Measurements from ENCODE around the gene PRPF40A. TPM values are rescaled to one million over a fixed set of nuclear protein-coding genes. Genes with fewer than 3 reads are reported as not detected.
A peak's percentile ranks its signal among the peaks of the same experiment; 100 is the strongest.
"Not testable (repeated sequence)": the region's sequence is repeated elsewhere in the genome, so short reads cannot be mapped to it uniquely, and the experiment has no call there.

PRPF40A gene
- total RNA-seq, 1 experiment from 2014 or later = 145 TPM

- no peak overlapping the region for H3K4me3 ChIP-seq
- peaks cover 5% of the 10 kb centered on the region for H3K36me3 ChIP-seq
- H3K27me3 ChIP-seq = no peaks in the 10 kb centered on the region
- DNase-seq = no peak
- H3K9me3 ChIP-seq = no peaks in the 10 kb centered on the region
These were observed 6.7 kb upstream of the PRPF40A start for GRCh38 chr2:152723918-152724317.

GRCh38 chr2:152722639-152723038 lies 5.4 kb upstream of the PRPF40A start:
- not testable (repeated sequence) for H3K27me3 ChIP-seq, DNase-seq, H3K9me3 ChIP-seq, H3K4me3 ChIP-seq, H3K36me3 ChIP-seq

- Histone ChIP-seq H3K4me3 (no peak overlapping the region), H3K27me3 (no peaks in the 10 kb centered on the region), H3K36me3 (peaks cover 5% of the 10 kb centered on the region), H3K9me3 (no peaks in the 10 kb centered on the region)
- no peak for DNase-seq
These were observed 3.5 kb upstream of the PRPF40A start for GRCh38 chr2:152720794-152721193.

- H3K4me3 ChIP-seq = peak overlapping the region; percentile 93
- H3K9me3 ChIP-seq = no peaks in the 10 kb centered on the region
- H3K36me3 ChIP-seq = peaks cover 22% of the 10 kb centered on the region
- H3K27me3 ChIP-seq = no peaks in the 10 kb centered on the region
- peak; percentile 71 for DNase-seq
These were observed 1.8 kb upstream of the PRPF40A start for GRCh38 chr2:152718909-152719645.

- Histone ChIP-seq H3K36me3 (peaks cover 25% of the 10 kb centered on the region), H3K4me3 (peak within 1 kb of the TSS; percentile 93), H3K27me3 (no peaks in the 10 kb centered on the region), H3K9me3 (no peaks in the 10 kb centered on the region)
- DNase-seq = peak; percentile 95
These were observed 1.0 kb upstream of the PRPF40A start, which contains the start of gene ARL6IP6 for GRCh38 chr2:152718076-152718908. Gene ARL6IP6 (plus strand): TSS chr2:152718620. CDS start chr2:152718625, 5 bp downstream.

GRCh38 chr2:152716805-152717227 lies 445 bp downstream of the PRPF40A start:
- Histone ChIP-seq H3K36me3 (peaks cover 35% of the 10 kb centered on the region), H3K9me3 (no peaks in the 10 kb centered on the region), H3K4me3 (peak overlapping the region; percentile 93), H3K27me3 (no peaks in the 10 kb centered on the region)
- DNase-seq = peak; percentile 43

- no peaks in the 10 kb centered on the region for H3K27me3 ChIP-seq
- peak; percentile 44 for DNase-seq
- H3K9me3 ChIP-seq = no peaks in the 10 kb centered on the region
- H3K36me3 ChIP-seq = peaks cover 44% of the 10 kb centered on the region
- H3K4me3 ChIP-seq = peak overlapping the region; percentile 93
These were observed 1.3 kb downstream of the PRPF40A start for GRCh38 chr2:152715854-152716428.

GRCh38 chr2:152715112-152715511 lies 2.1 kb downstream of the PRPF40A start:
- H3K36me3 ChIP-seq = peaks cover 52% of the 10 kb centered on the region
- peak overlapping the region; percentile 93 for H3K4me3 ChIP-seq
- H3K9me3 ChIP-seq = 0 out of 2 replicates have a peak, but pooled peaks cover 3% of the 10 kb centered on the region
- no peak for DNase-seq
- no peaks in the 10 kb centered on the region for H3K27me3 ChIP-seq

- Histone ChIP-seq H3K27me3 (no peaks in the 10 kb centered on the region), H3K9me3 (peaks cover 5% of the 10 kb centered on the region; the same call in 1 of the 2 replicates), H3K36me3 (peaks cover 88% of the 10 kb centered on the region), H3K4me3 (no peak overlapping the region)
- no peak for DNase-seq
These were observed 6.5 kb downstream of the PRPF40A start for GRCh38 chr2:152710713-152711112.

- Histone ChIP-seq H3K9me3 (peaks cover 5% of the 10 kb centered on the region; the same call in 1 of the 2 replicates), H3K36me3 (peaks cover 72% of the 10 kb centered on the region), H3K4me3 (no peak overlapping the region), H3K27me3 (no peaks in the 10 kb centered on the region)
- no peak for DNase-seq
These were observed 8.5 kb downstream of the PRPF40A start for GRCh38 chr2:152708742-152709141.

GRCh38 chr2:152706477-152707021 lies 10.7 kb downstream of the PRPF40A start:
- peaks cover 74% of the 10 kb centered on the region for H3K36me3 ChIP-seq
- H3K4me3 ChIP-seq = no peak overlapping the region
- no peaks in the 10 kb centered on the region for H3K27me3 ChIP-seq
- no peak for DNase-seq
- H3K9me3 ChIP-seq = peaks cover 5% of the 10 kb centered on the region; the same call in 1 of the 2 replicates

GRCh38 chr2:152701198-152701597 lies 16.1 kb downstream of the PRPF40A start:
- H3K4me3 ChIP-seq = no peak overlapping the region
- H3K9me3 ChIP-seq = no peaks in the 10 kb centered on the region
- no peaks in the 10 kb centered on the region for H3K27me3 ChIP-seq
- peaks cover 39% of the 10 kb centered on the region for H3K36me3 ChIP-seq
- DNase-seq = no peak

GRCh38 chr2:152696476-152696875 lies 20.8 kb downstream of the PRPF40A start:
- DNase-seq = no peak
- H3K36me3 ChIP-seq = peaks cover 38% of the 10 kb centered on the region
- no peaks in the 10 kb centered on the region for H3K9me3 ChIP-seq
- no peaks in the 10 kb centered on the region for H3K27me3 ChIP-seq
- no peak overlapping the region for H3K4me3 ChIP-seq

GRCh38 chr2:152695763-152696162 lies 21.5 kb downstream of the PRPF40A start:
- no peak for DNase-seq
- Histone ChIP-seq H3K36me3 (peaks cover 36% of the 10 kb centered on the region), H3K27me3 (no peaks in the 10 kb centered on the region), H3K4me3 (no peak overlapping the region), H3K9me3 (no peaks in the 10 kb centered on the region)

GRCh38 chr2:152694161-152694661 lies 23.1 kb downstream of the PRPF40A start:
- DNase-seq = peak; percentile 66

GRCh38 chr2:152693033-152693432 lies 24.2 kb downstream of the PRPF40A start:
- DNase-seq = no peak
- peaks cover 47% of the 10 kb centered on the region for H3K36me3 ChIP-seq
- H3K9me3 ChIP-seq = no peaks in the 10 kb centered on the region
- H3K4me3 ChIP-seq = no peak overlapping the region
- H3K27me3 ChIP-seq = no peaks in the 10 kb centered on the region

More at GRCh38 chr2:152694161-152694661, 23.1 kb downstream of the PRPF40A start:
- H3K27me3 ChIP-seq = no peaks in the 10 kb centered on the region
- peak overlapping the region; percentile 43 for H3K4me3 ChIP-seq
- H3K9me3 ChIP-seq = no peaks in the 10 kb centered on the region
- H3K36me3 ChIP-seq = peaks cover 38% of the 10 kb centered on the region
